ENCODE data around the gene BRIP1. TPM values are rescaled to one million over a fixed set of nuclear protein-coding genes. Genes with fewer than 3 reads are reported as not detected.

BRIP1 gene
- total RNA-seq, 1 donor from 2014 or later: 5.2 TPM

GRCh38 chr17:61808442-61808841 is 54.9 kb downstream of the BRIP1 start:
- DNase-seq (ENCODE audit: low read depth): no peak
- Histone ChIP-seq H3K27me3 (ENCODE audit: control insufficient read depth, insufficient read depth, low read length) (no peaks in the 10 kb centered on the region), H3K36me3 (ENCODE audit: control insufficient read depth, insufficient read depth, low read length) (no peaks in the 10 kb centered on the region), H3K4me3 (ENCODE audit: low read depth, low read length) (no peak overlapping the region)
- TF ChIP-seq, protein P1, sequence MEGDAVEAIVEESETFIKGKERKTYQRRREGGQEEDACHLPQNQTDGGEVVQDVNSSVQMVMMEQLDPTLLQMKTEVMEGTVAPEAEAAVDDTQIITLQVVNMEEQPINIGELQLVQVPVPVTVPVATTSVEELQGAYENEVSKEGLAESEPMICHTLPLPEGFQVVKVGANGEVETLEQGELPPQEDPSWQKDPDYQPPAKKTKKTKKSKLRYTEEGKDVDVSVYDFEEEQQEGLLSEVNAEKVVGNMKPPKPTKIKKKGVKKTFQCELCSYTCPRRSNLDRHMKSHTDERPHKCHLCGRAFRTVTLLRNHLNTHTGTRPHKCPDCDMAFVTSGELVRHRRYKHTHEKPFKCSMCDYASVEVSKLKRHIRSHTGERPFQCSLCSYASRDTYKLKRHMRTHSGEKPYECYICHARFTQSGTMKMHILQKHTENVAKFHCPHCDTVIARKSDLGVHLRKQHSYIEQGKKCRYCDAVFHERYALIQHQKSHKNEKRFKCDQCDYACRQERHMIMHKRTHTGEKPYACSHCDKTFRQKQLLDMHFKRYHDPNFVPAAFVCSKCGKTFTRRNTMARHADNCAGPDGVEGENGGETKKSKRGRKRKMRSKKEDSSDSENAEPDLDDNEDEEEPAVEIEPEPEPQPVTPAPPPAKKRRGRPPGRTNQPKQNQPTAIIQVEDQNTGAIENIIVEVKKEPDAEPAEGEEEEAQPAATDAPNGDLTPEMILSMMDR (IDR thresholded peaks at IDR 0.05; ENCODE audit: insufficient read depth, low read length, poor library complexity, severe bottlenecking): no peak

GRCh38 chr17:61806936-61807335 is 56.4 kb downstream of the BRIP1 start:
- no peak overlapping the region for H3K4me3 ChIP-seq (ENCODE audit: low read depth, low read length)
- TF ChIP-seq, protein P1 (IDR thresholded peaks at IDR 0.05; ENCODE audit: insufficient read depth, low read length, poor library complexity, severe bottlenecking): no peak
- DNase-seq (ENCODE audit: low read depth): no peak
- no peaks in the 10 kb centered on the region for H3K27me3 ChIP-seq (ENCODE audit: control insufficient read depth, insufficient read depth, low read length)
- H3K36me3 ChIP-seq (ENCODE audit: control insufficient read depth, insufficient read depth, low read length): no peaks in the 10 kb centered on the region

DNA sequence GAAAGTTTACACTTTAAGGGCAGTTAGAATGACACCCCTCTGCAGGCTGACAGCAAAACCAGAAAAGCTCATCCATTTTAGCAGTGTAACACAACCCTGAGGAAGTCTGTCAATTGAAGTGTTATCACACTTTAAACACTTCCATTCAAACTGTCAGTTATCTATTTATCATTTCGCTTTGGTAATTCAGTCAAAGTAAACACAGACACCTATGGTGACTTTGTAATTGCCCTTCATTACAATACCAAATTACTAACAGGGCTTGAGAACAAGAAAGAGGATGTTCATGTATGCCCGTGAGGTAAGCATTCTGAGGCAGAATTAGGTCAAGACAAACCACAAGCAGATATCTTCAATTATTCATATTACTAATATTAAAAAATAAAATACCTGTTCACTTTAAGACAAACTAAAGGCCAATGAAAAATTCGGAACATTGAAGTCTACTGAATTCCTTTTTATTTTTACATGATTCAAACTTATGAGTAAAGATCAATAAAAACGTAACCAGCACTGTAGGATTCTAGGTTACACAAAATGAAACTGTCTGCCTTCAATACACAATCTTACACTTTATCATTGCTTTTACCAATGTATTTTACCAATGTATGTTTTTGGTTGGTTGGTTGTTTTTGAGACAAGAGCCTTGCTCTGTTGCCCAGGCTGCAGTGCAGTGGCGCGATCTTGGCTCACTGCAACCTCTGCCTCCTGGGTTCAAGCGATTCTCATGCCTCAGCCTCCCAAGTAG is 57.1 kb downstream of the BRIP1 start:
- TF ChIP-seq, protein P1 (IDR thresholded peaks at IDR 0.05; ENCODE audit: insufficient read depth, low read length, poor library complexity, severe bottlenecking): no peak
- Histone ChIP-seq H3K27me3 (ENCODE audit: control insufficient read depth, insufficient read depth, low read length) (no peaks in the 10 kb centered on the region), H3K36me3 (ENCODE audit: control insufficient read depth, insufficient read depth, low read length) (no peaks in the 10 kb centered on the region), H3K4me3 (ENCODE audit: low read depth, low read length) (no peak overlapping the region)
- no peak for DNase-seq (ENCODE audit: low read depth)

DNA sequence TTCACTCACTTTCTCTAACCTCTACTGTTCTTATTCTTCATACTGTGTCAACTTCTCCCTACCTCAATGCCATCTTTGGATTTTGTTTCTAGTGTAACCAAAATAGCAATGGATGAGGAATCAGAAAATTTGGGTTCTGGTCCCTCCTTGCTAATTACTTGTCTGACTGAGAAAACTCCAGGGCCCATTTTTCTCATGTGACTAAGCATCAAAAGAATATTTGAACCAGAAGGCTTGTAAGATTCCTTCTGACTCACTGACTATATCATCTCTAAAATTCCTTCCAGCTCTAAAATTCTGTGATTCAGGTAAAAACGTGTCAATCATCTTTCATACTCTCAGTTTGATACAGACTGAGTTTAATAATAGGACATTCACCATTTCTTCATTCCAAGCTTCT is 57.9 kb downstream of the BRIP1 start:
- no peaks in the 10 kb centered on the region for H3K36me3 ChIP-seq (ENCODE audit: control insufficient read depth, insufficient read depth, low read length)
- no peaks in the 10 kb centered on the region for H3K27me3 ChIP-seq (ENCODE audit: control insufficient read depth, insufficient read depth, low read length)
- TF ChIP-seq, protein P1 (IDR thresholded peaks at IDR 0.05; ENCODE audit: insufficient read depth, low read length, poor library complexity, severe bottlenecking): no peak
- no peak overlapping the region for H3K4me3 ChIP-seq (ENCODE audit: low read depth, low read length)
- DNase-seq (ENCODE audit: low read depth): no peak

- no peak for DNase-seq (ENCODE audit: low read depth)
- no peaks in the 10 kb centered on the region for H3K27me3 ChIP-seq (ENCODE audit: control insufficient read depth, insufficient read depth, low read length)
- TF ChIP-seq, protein P1 (IDR thresholded peaks at IDR 0.05; ENCODE audit: insufficient read depth, low read length, poor library complexity, severe bottlenecking): no peak
- H3K36me3 ChIP-seq (ENCODE audit: control insufficient read depth, insufficient read depth, low read length): no peaks in the 10 kb centered on the region
- H3K4me3 ChIP-seq (ENCODE audit: low read depth, low read length): no peak overlapping the region
Observed at GRCh38 chr17:61803796-61804195, 59.5 kb downstream of the BRIP1 start.

GRCh38 chr17:61803216-61803615 is 60.1 kb downstream of the BRIP1 start:
- Histone ChIP-seq H3K27me3 (ENCODE audit: control insufficient read depth, insufficient read depth, low read length) (no peaks in the 10 kb centered on the region), H3K4me3 (ENCODE audit: low read depth, low read length) (no peak overlapping the region), H3K36me3 (ENCODE audit: control insufficient read depth, insufficient read depth, low read length) (no peaks in the 10 kb centered on the region)
- TF ChIP-seq, protein P1 (IDR thresholded peaks at IDR 0.05; ENCODE audit: insufficient read depth, low read length, poor library complexity, severe bottlenecking): no peak
- no peak for DNase-seq (ENCODE audit: low read depth)
